ENCODE data around the gene COBLL1.

DNA sequence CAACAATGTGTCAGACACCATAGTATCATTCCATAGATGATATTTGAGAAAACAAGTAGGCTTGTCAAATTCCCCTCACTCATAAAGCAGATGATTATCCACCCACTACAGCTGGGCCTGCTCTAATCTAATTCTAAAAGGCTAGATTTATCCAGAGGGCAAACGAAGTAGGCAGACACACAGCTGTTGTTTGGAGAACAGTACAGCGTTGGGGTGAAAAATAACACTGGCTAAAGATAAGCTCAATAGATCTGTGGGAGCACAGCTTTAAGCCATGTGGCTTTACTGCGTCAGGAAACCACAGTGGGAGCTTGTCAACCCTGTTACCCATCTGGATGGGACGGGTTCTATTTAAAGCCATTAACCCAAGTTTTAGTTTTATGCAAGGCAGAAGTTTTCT is 48.9 kb upstream of the COBLL1 start:
- TF ChIP-seq, protein P1, sequence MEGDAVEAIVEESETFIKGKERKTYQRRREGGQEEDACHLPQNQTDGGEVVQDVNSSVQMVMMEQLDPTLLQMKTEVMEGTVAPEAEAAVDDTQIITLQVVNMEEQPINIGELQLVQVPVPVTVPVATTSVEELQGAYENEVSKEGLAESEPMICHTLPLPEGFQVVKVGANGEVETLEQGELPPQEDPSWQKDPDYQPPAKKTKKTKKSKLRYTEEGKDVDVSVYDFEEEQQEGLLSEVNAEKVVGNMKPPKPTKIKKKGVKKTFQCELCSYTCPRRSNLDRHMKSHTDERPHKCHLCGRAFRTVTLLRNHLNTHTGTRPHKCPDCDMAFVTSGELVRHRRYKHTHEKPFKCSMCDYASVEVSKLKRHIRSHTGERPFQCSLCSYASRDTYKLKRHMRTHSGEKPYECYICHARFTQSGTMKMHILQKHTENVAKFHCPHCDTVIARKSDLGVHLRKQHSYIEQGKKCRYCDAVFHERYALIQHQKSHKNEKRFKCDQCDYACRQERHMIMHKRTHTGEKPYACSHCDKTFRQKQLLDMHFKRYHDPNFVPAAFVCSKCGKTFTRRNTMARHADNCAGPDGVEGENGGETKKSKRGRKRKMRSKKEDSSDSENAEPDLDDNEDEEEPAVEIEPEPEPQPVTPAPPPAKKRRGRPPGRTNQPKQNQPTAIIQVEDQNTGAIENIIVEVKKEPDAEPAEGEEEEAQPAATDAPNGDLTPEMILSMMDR (IDR thresholded peaks at IDR 0.05), result no peak
- TF ChIP-seq POLR2A (IDR thresholded peaks at IDR 0.05), result no peak

Data from right lobe of liver (tissue), 4 donors.